H9 (cell line): ENCODE data around the gene TEX19. TPM values are rescaled to one million over a fixed set of nuclear protein-coding genes. Genes with fewer than 3 reads are reported as not detected.

Source experiments
- DNase-seq: peaks from one replicate; pipeline ENCODE4 v3.0.0-alpha.2; 2017
- H2AFZ ChIP-seq: one replicate; pipeline ENCODE4 v1.6.1; 2013; ENCODE audit warnings: mild to moderate bottlenecking, low read length, control low read depth, moderate library complexity
- H2AK5ac ChIP-seq: 2 replicates; pipeline ENCODE4 v1.6.1; 2013; ENCODE audit warnings: low read length, control low read depth, mixed read lengths; ENCODE audit not compliant: insufficient read length
- H2BK120ac ChIP-seq: one replicate; pipeline ENCODE4 v1.6.1; 2013; ENCODE audit warnings: low read depth, mild to moderate bottlenecking, low read length, control low read depth, inconsistent platforms; ENCODE audit not compliant: poor library complexity, severe bottlenecking
- H2BK12ac ChIP-seq: 2 replicates; pipeline ENCODE4 v1.6.1; 2013; ENCODE audit warnings: low read length, control low read depth, mixed read lengths, low read depth; ENCODE audit not compliant: insufficient read length
- H2BK15ac ChIP-seq: 2 replicates; pipeline ENCODE4 v1.6.1; 2013; ENCODE audit warnings: low read depth, low read length, control low read depth
- H2BK20ac ChIP-seq: one replicate; pipeline ENCODE4 v1.6.1; 2013; ENCODE audit warnings: low read depth, mild to moderate bottlenecking, low read length, control low read depth, inconsistent platforms; ENCODE audit not compliant: poor library complexity, severe bottlenecking
- H2BK5ac ChIP-seq: 2 replicates; pipeline ENCODE4 v1.6.1; 2013; ENCODE audit warnings: low read length, control low read depth, mixed read lengths; ENCODE audit not compliant: insufficient read length
- H3K14ac ChIP-seq: 2 replicates; pipeline ENCODE4 v1.6.1; 2013; ENCODE audit warnings: low read length, control low read depth; ENCODE audit not compliant: insufficient read depth
- H3K18ac ChIP-seq: 2 replicates; pipeline ENCODE4 v1.6.1; 2013; ENCODE audit warnings: low read depth, mild to moderate bottlenecking, mixed read lengths, low read length, control low read depth; ENCODE audit not compliant: insufficient read length
- H3K23ac ChIP-seq: 2 replicates; pipeline ENCODE4 v1.6.1; 2013; ENCODE audit warnings: low read length, control low read depth, mixed read lengths, low read depth; ENCODE audit not compliant: insufficient read length
- H3K23me2 ChIP-seq: 2 replicates; pipeline ENCODE4 v1.6.1; 2013; ENCODE audit warnings: low read depth, mild to moderate bottlenecking, mixed read lengths, low read length, control low read depth; ENCODE audit not compliant: insufficient read length, poor library complexity, severe bottlenecking
- H3K27ac ChIP-seq: 2 replicates; pipeline ENCODE4 v1.5.1; 2013; ENCODE audit warnings: low read length, control low read depth, mixed read lengths, low read depth; ENCODE audit not compliant: insufficient read length
- H3K27me3 ChIP-seq: 2 replicates; pipeline ENCODE4 v1.6.1; 2013; ENCODE audit warnings: low read length, control low read depth, inconsistent platforms; ENCODE audit not compliant: insufficient read depth
- H3K4ac ChIP-seq: 2 replicates; pipeline ENCODE4 v1.6.1; 2013; ENCODE audit warnings: low read depth, mild to moderate bottlenecking, control low read depth, inconsistent platforms, low read length, moderate library complexity
- H3K4me1 ChIP-seq: 2 replicates; pipeline ENCODE4 v1.6.1; 2013; ENCODE audit warnings: low read length, control low read depth, inconsistent platforms; ENCODE audit not compliant: insufficient read depth
- H3K4me2 ChIP-seq: 2 replicates; pipeline ENCODE4 v1.6.1; 2013; ENCODE audit warnings: low read length, control low read depth, mixed read lengths; ENCODE audit not compliant: insufficient read length, insufficient read depth
- H3K56ac ChIP-seq: 2 replicates; pipeline ENCODE4 v1.6.1; 2013; ENCODE audit warnings: low read depth, mild to moderate bottlenecking, mixed read lengths, low read length, control low read depth; ENCODE audit not compliant: insufficient read length
- H3K79me1 ChIP-seq: 2 replicates; pipeline ENCODE4 v1.6.1; 2013; ENCODE audit warnings: low read depth, mild to moderate bottlenecking, moderate library complexity, low read length, control low read depth, inconsistent platforms; ENCODE audit not compliant: insufficient read depth, poor library complexity, severe bottlenecking
- H3K79me2 ChIP-seq: 2 replicates; pipeline ENCODE4 v1.6.1; 2013; ENCODE audit warnings: low read length, control low read depth, inconsistent platforms; ENCODE audit not compliant: insufficient read depth
- H3K9ac ChIP-seq: 2 replicates; pipeline ENCODE4 v1.6.1; 2013; ENCODE audit warnings: low read length, control low read depth, mixed read lengths; ENCODE audit not compliant: insufficient read length; ENCODE audit errors: extremely low read depth
- H3K9me3 ChIP-seq: one replicate; pipeline ENCODE4 v1.6.1; 2013; ENCODE audit warnings: low read depth, low read length, inconsistent platforms; ENCODE audit not compliant: control insufficient read depth
- H3T11ph ChIP-seq: one replicate; pipeline ENCODE4 v1.6.1; 2013; ENCODE audit warnings: mild to moderate bottlenecking, low read length, control low read depth, inconsistent platforms
- H4K20me1 ChIP-seq: one replicate; pipeline ENCODE4 v1.6.1; 2013; ENCODE audit not compliant: control insufficient read depth, insufficient read length, insufficient read depth
- H4K5ac ChIP-seq: 2 replicates; pipeline ENCODE4 v1.6.1; 2013; ENCODE audit warnings: low read depth, mild to moderate bottlenecking, mixed read lengths, low read length, control low read depth; ENCODE audit not compliant: insufficient read length
- H4K8ac ChIP-seq: replicated peaks from 2 replicates; pipeline ENCODE4 v1.6.1; 2013; ENCODE audit warnings: low read length, control low read depth, mixed read lengths, low read depth; ENCODE audit not compliant: insufficient read length
- H4K91ac ChIP-seq: 2 replicates; pipeline ENCODE4 v1.6.1; 2013; ENCODE audit warnings: low read depth, mild to moderate bottlenecking, moderate library complexity, mixed read lengths, low read length, control low read depth; ENCODE audit not compliant: insufficient read length
- H3K27ac Mint-ChIP-seq, 3 experiments: 2 replicates in 2 of 3; 3 replicates in 1 of 3; pipeline ENCODE4 v1.8.0; 2020 to 2021; ENCODE audit warnings: mixed read lengths in 3 of 3, mild to moderate bottlenecking in 1 of 3, moderate library complexity in 1 of 3
- H3K27me3 Mint-ChIP-seq: 2 replicates; pipeline ENCODE4 v1.8.0; 2021; ENCODE audit warnings: low read depth, mild to moderate bottlenecking, moderate library complexity, mixed read lengths
- H3K36me3 Mint-ChIP-seq, 3 experiments: 2 replicates in 2 of 3; 3 replicates in 1 of 3; pipeline ENCODE4 v1.8.0; 2020 to 2021; ENCODE audit warnings: low read depth in 3 of 3, mixed read lengths in 3 of 3; ENCODE audit not compliant: insufficient read depth in 1 of 3
- H3K4me1 Mint-ChIP-seq, 2 experiments: 2 replicates each; pipeline ENCODE4 v1.8.0; 2020; ENCODE audit warnings: mixed read lengths in 2 of 2
- H3K4me3 Mint-ChIP-seq, 2 experiments: 2 replicates in 1 of 2; 3 replicates in 1 of 2; pipeline ENCODE4 v1.8.0; 2020 to 2021; ENCODE audit warnings: mild to moderate bottlenecking in 2 of 2, mixed read lengths in 2 of 2, moderate library complexity in 1 of 2
- H3K9me3 Mint-ChIP-seq, 2 experiments: 2 replicates in 1 of 2; 3 replicates in 1 of 2; pipeline ENCODE4 v1.8.0; 2020; ENCODE audit warnings: mild to moderate bottlenecking in 2 of 2, mixed read lengths in 2 of 2, moderate library complexity in 1 of 2
- WGBS: extraction: QIAGEN DNeasy Blood & Tissue Kit; methylation state at CpG from one replicate; pipeline ENCODE4 v1.1.7; 2013; ENCODE audit warnings: missing lambda C conversion rate, low lambda C conversion rate, mixed read lengths; ENCODE audit not compliant: insufficient read length; ENCODE audit errors: extremely low coverage; 5-methylcytosine and 5-hydroxymethylcytosine counted together
- total RNA-seq: library from RNA; stranded (reverse); gene quantifications from 2 replicates; pipeline ENCODE4 v1.2.1, GENCODE V29; 2021
- TF ChIP-seq, protein P1 (sequence below): fragments of 200-600 bp; sonication (generic); conservative IDR thresholded peaks from 3 replicates; pipeline ENCODE4 v1.8.0; 2021; ENCODE audit warnings: antibody characterized with exemption, mild to moderate bottlenecking

The TEX19 gene
- total RNA-seq, 1 experiment from 2014 or later, result 1.4 TPM

DNA sequence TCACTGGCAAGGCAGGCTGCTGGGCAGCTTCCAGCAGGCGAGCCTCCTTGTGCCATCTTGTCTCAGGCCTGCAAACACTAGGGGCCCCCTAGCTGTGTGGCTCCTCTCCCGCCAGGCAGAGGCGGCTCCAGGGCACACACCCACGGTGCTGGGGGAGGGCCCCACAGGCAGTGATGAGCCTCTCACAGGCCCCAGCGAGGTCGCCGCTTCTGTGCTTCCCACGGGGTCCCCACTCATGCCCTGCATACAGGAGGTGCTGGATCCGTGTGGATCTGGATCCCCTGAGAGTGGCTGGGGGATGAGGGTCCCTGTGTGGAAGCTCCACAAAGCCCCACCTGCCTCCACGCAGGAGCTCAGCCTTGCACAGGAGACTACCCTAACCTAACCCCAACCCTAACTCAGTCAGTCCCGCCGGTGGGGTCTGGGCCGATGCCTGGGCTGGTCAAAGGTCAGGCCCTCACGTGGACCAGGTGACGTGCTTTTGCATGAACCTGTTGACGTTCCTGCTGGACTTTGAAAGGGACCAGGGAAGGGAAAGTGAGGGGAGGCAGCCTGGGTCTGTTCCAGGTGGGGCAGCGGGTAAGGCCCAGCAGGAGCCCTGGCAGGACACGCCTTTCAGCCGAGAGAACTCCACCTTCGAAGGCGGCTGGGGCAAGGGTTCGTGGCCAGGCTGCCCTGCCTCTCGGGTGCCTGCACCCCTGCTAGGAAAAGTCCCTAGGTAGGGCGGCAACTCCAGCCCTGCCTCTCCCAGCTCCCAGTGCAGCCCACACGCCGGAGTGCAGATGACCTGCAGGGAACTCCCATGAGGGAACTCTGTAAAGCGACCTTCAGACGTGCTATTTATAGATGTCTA lies 30.7 kb upstream of the TEX19 start:
- Histone ChIP-seq H3K27me3 (peaks cover 4% of the 10 kb centered on the region; the same call in 1 of the 2 replicates), H3K56ac (no peak overlapping the region), H2AFZ (no peak overlapping the region), H4K5ac (no peak overlapping the region), H2BK120ac (no peak overlapping the region), H2BK15ac (no peak overlapping the region), H4K20me1 (no peaks in the 10 kb centered on the region), H3K18ac (no peak overlapping the region), H3K9me3 (no peaks in the 10 kb centered on the region), H2BK5ac (no peak overlapping the region), H3K14ac (no peak overlapping the region; the same call in 1 of the 2 replicates), H2BK12ac (no peak overlapping the region), H3K23ac (no peak overlapping the region), H3T11ph (no peak overlapping the region), H3K23me2 (no peaks in the 10 kb centered on the region), H3K79me1 (no peaks in the 10 kb centered on the region), H3K4me1 (peaks cover 5% of the 10 kb centered on the region; the same call in 1 of the 2 replicates), H4K91ac (no peak overlapping the region), H4K8ac (no peak overlapping the region), H2AK5ac (no peak overlapping the region), H3K79me2 (no peaks in the 10 kb centered on the region), H3K27ac (no peak overlapping the region), H3K4me2 (no peak overlapping the region), H2BK20ac (no peak overlapping the region), H3K9ac (no peak overlapping the region), H3K4ac (no peak overlapping the region)
- Mint-ChIP-seq H3K36me3 (no peaks in the 10 kb centered on the region), H3K27ac (no peak overlapping the region), H3K4me3 (no peak overlapping the region; a peak in 1 of 5 replicates), H3K4me1 (peaks cover 16 to 34% of the 10 kb centered on the region in 2 experiments), H3K27me3 (peaks cover 57% of the 10 kb centered on the region), H3K9me3 (no peaks in the 10 kb centered on the region)
- TF ChIP-seq, protein P1, sequence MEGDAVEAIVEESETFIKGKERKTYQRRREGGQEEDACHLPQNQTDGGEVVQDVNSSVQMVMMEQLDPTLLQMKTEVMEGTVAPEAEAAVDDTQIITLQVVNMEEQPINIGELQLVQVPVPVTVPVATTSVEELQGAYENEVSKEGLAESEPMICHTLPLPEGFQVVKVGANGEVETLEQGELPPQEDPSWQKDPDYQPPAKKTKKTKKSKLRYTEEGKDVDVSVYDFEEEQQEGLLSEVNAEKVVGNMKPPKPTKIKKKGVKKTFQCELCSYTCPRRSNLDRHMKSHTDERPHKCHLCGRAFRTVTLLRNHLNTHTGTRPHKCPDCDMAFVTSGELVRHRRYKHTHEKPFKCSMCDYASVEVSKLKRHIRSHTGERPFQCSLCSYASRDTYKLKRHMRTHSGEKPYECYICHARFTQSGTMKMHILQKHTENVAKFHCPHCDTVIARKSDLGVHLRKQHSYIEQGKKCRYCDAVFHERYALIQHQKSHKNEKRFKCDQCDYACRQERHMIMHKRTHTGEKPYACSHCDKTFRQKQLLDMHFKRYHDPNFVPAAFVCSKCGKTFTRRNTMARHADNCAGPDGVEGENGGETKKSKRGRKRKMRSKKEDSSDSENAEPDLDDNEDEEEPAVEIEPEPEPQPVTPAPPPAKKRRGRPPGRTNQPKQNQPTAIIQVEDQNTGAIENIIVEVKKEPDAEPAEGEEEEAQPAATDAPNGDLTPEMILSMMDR, result no peak
- WGBS, result no CpG with 5 or more reads among the region's 28 CpGs
- DNase-seq, result no peak
